Fibroblast of mammary gland (primary cell): Measurements from ENCODE around the gene IFT27.
A peak's percentile ranks its signal among the peaks of the same experiment; 100 is the strongest.

Experiments
- DNase-seq: peaks from one replicate; pipeline ENCODE4 v3.0.0-alpha.2; 2010; ENCODE audit warnings: low read depth
- H3K4me3 ChIP-seq: 2 replicates; pipeline ENCODE4 v1.5.1; 2011; ENCODE audit warnings: low read depth, mild to moderate bottlenecking, low read length, moderate library complexity; ENCODE audit not compliant: control insufficient read depth
- CTCF ChIP-seq: conservative IDR thresholded peaks from 2 replicates; pipeline ENCODE4 v1.5.1; 2011; ENCODE audit warnings: low read depth, low read length, inconsistent platforms; ENCODE audit not compliant: control insufficient read depth, insufficient read depth

Gene IFT27

DNA sequence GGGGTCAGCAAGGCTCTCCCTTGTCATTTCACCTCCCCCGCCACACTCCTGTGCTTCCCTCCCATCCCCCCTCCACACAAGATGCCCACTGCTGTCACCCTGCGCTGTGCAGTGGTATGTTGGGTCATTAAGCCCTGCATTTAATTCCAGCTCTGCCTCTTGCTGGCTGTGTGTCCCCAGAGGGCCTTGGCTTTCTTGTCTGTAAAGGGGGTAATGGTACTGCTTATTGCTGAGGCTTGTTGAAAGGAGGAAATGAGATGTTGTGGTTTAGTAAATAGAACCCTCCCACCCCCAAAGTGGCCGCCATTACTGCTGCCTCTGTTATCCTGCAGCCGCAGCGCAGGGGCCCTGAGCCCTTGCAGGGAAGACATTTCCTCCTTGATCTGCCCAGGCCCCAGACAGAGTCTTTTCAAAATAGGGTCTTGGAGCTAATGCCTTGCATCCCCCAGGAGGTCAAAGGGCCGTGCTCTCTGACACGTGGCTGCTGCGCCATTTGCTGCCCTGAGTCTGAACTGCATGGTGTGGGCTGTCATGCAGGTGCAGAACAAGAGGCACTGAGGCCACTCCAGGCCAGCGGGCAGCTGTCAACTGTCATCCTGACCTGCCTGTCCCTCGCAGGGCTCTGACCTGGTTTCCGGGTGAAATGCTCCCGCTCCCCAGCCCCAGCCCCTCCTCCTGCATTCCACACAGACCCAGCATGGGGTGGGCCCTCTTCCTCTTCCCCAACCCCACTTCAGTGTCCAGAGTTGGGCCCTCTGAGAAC is 22.2 kb upstream of the IFT27 start:
- no peak overlapping the region for H3K4me3 ChIP-seq
- no peak for TF ChIP-seq CTCF
- DNase-seq, result no peak

DNA sequence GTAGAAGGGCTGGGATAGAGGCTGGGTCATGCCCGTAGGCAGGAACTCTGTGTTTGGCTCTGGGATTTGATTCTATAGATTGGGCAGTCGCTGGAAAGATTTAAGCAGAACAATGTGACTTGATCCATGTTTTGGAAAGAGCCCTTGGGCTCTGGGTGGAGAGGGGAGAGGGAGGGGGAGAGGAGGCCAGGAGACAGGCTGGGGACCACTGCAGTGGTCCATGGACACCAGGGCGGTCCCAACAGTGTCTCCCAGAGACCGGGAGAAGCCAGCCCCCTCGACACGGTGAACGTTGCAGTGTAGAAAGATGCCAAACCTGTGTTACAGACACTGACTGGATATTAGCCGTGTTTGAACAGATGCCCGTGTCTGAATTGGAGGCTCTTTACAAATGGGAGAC is 21.5 kb upstream of the IFT27 start:
- no peak for TF ChIP-seq CTCF

GRCh38 chr22:36796552-36797175 is 20.7 kb upstream of the IFT27 start:
- no peak for DNase-seq
- TF ChIP-seq CTCF, result no peak
- H3K4me3 ChIP-seq, result no peak overlapping the region

More for the DNA sequence above, 21.5 kb upstream of the IFT27 start:
- DNase-seq, result no peak
- no peak overlapping the region for H3K4me3 ChIP-seq

- no peak for DNase-seq
- no peak overlapping the region for H3K4me3 ChIP-seq
- no peak for TF ChIP-seq CTCF
Measured at GRCh38 chr22:36795633-36796032, 19.7 kb upstream of the IFT27 start.

- H3K4me3 ChIP-seq, result no peak overlapping the region
- TF ChIP-seq CTCF, result no peak
- DNase-seq, result no peak
Measured at GRCh38 chr22:36790648-36791047, 14.7 kb upstream of the IFT27 start.

DNA sequence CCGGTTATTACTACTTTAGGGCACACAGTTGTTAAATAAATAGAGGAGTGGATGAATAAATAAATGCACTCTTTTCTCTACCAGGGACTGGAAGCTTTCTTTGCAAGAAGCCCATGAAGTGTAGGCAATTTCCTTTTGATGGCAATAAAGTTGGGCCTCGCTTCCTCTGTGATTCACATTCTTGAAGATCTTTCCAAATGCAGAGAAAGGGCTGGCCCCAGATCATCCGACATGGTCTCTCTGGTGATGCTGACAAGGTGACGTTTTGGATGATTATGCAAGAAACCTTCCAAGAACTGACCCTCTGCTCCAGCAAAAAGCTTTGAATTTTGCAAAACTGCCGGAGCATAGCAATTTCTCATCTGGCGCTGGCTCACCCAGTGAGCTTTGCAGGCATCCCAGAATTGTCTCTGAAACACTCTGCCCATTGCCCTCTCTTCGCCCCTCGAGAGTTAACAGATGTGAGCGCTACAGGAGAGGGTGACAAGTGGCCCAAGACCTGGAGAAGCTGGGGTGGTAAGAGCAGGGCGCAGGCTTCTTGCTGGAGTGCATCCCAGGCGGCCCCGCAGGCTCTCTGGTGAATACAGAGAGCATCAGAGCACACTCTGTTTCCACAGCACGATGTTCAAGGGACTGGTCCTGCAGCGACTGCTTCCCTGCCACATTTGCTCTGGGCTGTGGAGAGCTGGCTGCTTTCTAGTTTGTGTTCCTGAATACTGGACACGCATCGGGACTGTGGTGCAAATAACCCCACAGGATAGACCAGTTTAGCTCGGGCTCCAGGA is 11.5 kb upstream of the IFT27 start:
- peak; percentile 11 for DNase-seq
- TF ChIP-seq CTCF, result no peak
- H3K4me3 ChIP-seq, result no peak overlapping the region
